HepG2 (cell line): Measurements from ENCODE around the gene SAMD10. TPM values are rescaled to one million over a fixed set of nuclear protein-coding genes. Genes with fewer than 3 reads are reported as not detected.

Experiments used
- ATF7 ChIP-seq, 2 experiments: fragments of 450-650 bp in 1 of 2; sonication (generic) in 1 of 2; formaldehyde crosslinking in 1 of 2; IDR thresholded peaks; 2 replicates each; pipeline versions ENCODE4 v1.4.0 to v1.6.1; 2016 to 2020; ENCODE audit warnings: antibody characterized with exemption in 1 of 2, mild to moderate bottlenecking in 1 of 2, missing genetic modification reagents in 1 of 2
- ELK4 ChIP-seq: sonication (generic); formaldehyde crosslinking; IDR thresholded peaks from 2 replicates; pipeline ENCODE4 v1.9.0; 2021; ENCODE audit warnings: missing genetic modification reagents, borderline replicate concordance
- FOXK1 ChIP-seq: sonication (generic); formaldehyde crosslinking; IDR thresholded peaks from 2 replicates; pipeline ENCODE4 v1.4.0; 2020; ENCODE audit warnings: low read depth, missing genetic modification reagents, borderline replicate concordance
- NR2F2 ChIP-seq: IDR thresholded peaks from 2 replicates; pipeline ENCODE4 v1.6.1; 2012; ENCODE audit warnings: low read depth, inconsistent platforms, borderline replicate concordance
- PAWR ChIP-seq: sonication (generic); formaldehyde crosslinking; IDR thresholded peaks from 2 replicates; pipeline ENCODE4 v1.4.0; 2020; ENCODE audit warnings: missing genetic modification reagents, mild to moderate bottlenecking, borderline replicate concordance
- UBTF ChIP-seq: sonication (generic); formaldehyde crosslinking; IDR thresholded peaks from 2 replicates; pipeline ENCODE4 v1.4.0; 2020; ENCODE audit warnings: mild to moderate bottlenecking, missing genetic modification reagents
- ZBTB21 ChIP-seq: sonication (generic); formaldehyde crosslinking; IDR thresholded peaks from 2 replicates; pipeline ENCODE4 v1.4.0; 2020; ENCODE audit warnings: missing genetic modification reagents
- ZC3H13 ChIP-seq: sonication (generic); formaldehyde crosslinking; IDR thresholded peaks from 2 replicates; pipeline ENCODE4 v1.8.1; 2023; ENCODE audit warnings: mild to moderate bottlenecking, missing genetic modification reagents, moderate library complexity
- ZFP37 ChIP-seq: sonication (generic); formaldehyde crosslinking; IDR thresholded peaks from 2 replicates; pipeline ENCODE4 v1.4.0; 2020; ENCODE audit warnings: missing genetic modification reagents, borderline replicate concordance
- ZNF232 ChIP-seq: sonication (generic); formaldehyde crosslinking; IDR thresholded peaks from 2 replicates; pipeline ENCODE4 v1.4.0; 2020; ENCODE audit warnings: missing genetic modification reagents, borderline replicate concordance
- ZNF883 ChIP-seq: sonication (generic); formaldehyde crosslinking; IDR thresholded peaks from 2 replicates; pipeline ENCODE4 v1.5.1; 2020; ENCODE audit warnings: mild to moderate bottlenecking, missing genetic modification reagents; ENCODE audit errors: not compliant biosample characterization
- ZSCAN22 ChIP-seq: sonication (generic); formaldehyde crosslinking; IDR thresholded peaks from 2 replicates; pipeline ENCODE4 v1.4.0; 2020; ENCODE audit warnings: mild to moderate bottlenecking, missing genetic modification reagents
- polyA plus RNA-seq, 8 experiments: library from polyadenylated mRNA; depleted of rRNA in 3 of 8; stranded (reverse) in 7 of 8; unstranded in 1 of 8; fragments of >200 nt; fragmentation: Illumina TruSeq in 4 of 8; extraction: Trizol in 4 of 8; gene quantifications; 2 replicates each; pipeline versions ENCODE4 v1.2.1 to v1.2.3, GENCODE V29; 2011 to 2016; ENCODE audit warnings: low read depth in 4 of 8, missing spikeins in 1 of 8, mixed read lengths in 1 of 8; ENCODE audit not compliant: insufficient read depth in 1 of 8
- total RNA-seq, 5 experiments: library from RNA; depleted of rRNA; stranded (reverse); fragments of >200 nt; fragmentation: Illumina TruSeq; extraction: Trizol; gene quantifications; 2 replicates each; pipeline ENCODE4 v1.2.3, GENCODE V29; 2016; ENCODE audit warnings: low read depth in 1 of 5

Gene SAMD10
- total and polyA plus RNA-seq, 2 of the 13 experiments (the other 11 are each of a cell fraction or from before 2014, with no cell fraction given) = 6.1 to 11.0 TPM

GRCh38 chr20:63980317-63980805, 919 bp upstream of the SAMD10 start (continued):
- TF ChIP-seq ELK4 (CRISPR knock-in tag) = 0 out of 2 replicates have a peak, but pooled peaks have one; percentile 30
- TF ChIP-seq ZFP37 (CRISPR knock-in tag) = peak; percentile 75; the same call in 1 of the 2 replicates
- TF ChIP-seq FOXK1 = no peak
- 0 out of 2 replicates have a peak, but pooled peaks have one; percentile 17 for TF ChIP-seq ZNF232 (CRISPR knock-in tag)
- TF ChIP-seq ZC3H13 = no peak
- no peak for TF ChIP-seq UBTF (CRISPR knock-in tag)
- TF ChIP-seq ZBTB21 (CRISPR knock-in tag) = 0 out of 2 replicates have a peak, but pooled peaks have one; percentile 61
- 0 out of 2 replicates have a peak, but pooled peaks have one; percentile 76 for TF ChIP-seq PAWR (CRISPR knock-in tag)
- no peak for TF ChIP-seq ZNF883 (CRISPR knock-in tag)
- no peak for TF ChIP-seq ATF7 (IDR thresholded peaks at IDR 0.05)
- TF ChIP-seq ATF7 (CRISPR knock-in tag; IDR thresholded peaks at IDR 0.05) = peak; percentile 46; the same call in 1 of the 2 replicates
- 0 out of 2 replicates have a peak, but pooled peaks have one; percentile 11 for TF ChIP-seq NR2F2
- TF ChIP-seq ZSCAN22 = no peak; the same call in none of the 2 replicates
- TF ChIP-seq, all 625 proteins: peak for 59
